ENCODE data around the gene EN2.

EN2 gene

GRCh38 chr7:155450970-155451801 lies 6.7 kb upstream of the EN2 start:
- Histone ChIP-seq H3K4me3 (replicated peaks; ENCODE audit: insufficient read depth, low read length) (no peak overlapping the region), H3K27ac (replicated peaks) (no peak overlapping the region), H3K27me3 (ENCODE audit: insufficient read depth, poor library complexity, severe bottlenecking) (peaks cover 95% of the 10 kb centered on the region)
- DNase-seq (ENCODE audit: low read depth in 1 of 2, low spot score in 1 of 2) = peak in 1 of 2 experiments; percentile 23
- TF ChIP-seq, protein P1, sequence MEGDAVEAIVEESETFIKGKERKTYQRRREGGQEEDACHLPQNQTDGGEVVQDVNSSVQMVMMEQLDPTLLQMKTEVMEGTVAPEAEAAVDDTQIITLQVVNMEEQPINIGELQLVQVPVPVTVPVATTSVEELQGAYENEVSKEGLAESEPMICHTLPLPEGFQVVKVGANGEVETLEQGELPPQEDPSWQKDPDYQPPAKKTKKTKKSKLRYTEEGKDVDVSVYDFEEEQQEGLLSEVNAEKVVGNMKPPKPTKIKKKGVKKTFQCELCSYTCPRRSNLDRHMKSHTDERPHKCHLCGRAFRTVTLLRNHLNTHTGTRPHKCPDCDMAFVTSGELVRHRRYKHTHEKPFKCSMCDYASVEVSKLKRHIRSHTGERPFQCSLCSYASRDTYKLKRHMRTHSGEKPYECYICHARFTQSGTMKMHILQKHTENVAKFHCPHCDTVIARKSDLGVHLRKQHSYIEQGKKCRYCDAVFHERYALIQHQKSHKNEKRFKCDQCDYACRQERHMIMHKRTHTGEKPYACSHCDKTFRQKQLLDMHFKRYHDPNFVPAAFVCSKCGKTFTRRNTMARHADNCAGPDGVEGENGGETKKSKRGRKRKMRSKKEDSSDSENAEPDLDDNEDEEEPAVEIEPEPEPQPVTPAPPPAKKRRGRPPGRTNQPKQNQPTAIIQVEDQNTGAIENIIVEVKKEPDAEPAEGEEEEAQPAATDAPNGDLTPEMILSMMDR (IDR thresholded peaks at IDR 0.05; ENCODE audit: insufficient read depth, low read length) = no peak
- TF ChIP-seq REST (IDR thresholded peaks at IDR 0.05; ENCODE audit: insufficient replicate concordance, low read depth) = no peak
- TF ChIP-seq SPI1 (IDR thresholded peaks at IDR 0.05; ENCODE audit: borderline replicate concordance, low read depth) = no peak
- TF ChIP-seq GABPA (IDR thresholded peaks at IDR 0.05; ENCODE audit: low read depth) = no peak
- TF ChIP-seq POLR2AphosphoS5 (IDR thresholded peaks at IDR 0.05; ENCODE audit: low read depth) = no peak

GRCh38 chr7:155451840-155452239 lies 6.1 kb upstream of the EN2 start:
- no peak for TF ChIP-seq POLR2AphosphoS5 (IDR thresholded peaks at IDR 0.05; ENCODE audit: low read depth)
- TF ChIP-seq, protein P1 (IDR thresholded peaks at IDR 0.05; ENCODE audit: insufficient read depth, low read length) = no peak
- no peak for TF ChIP-seq SPI1 (IDR thresholded peaks at IDR 0.05; ENCODE audit: borderline replicate concordance, low read depth)
- no peak for TF ChIP-seq GABPA (IDR thresholded peaks at IDR 0.05; ENCODE audit: low read depth)
- Histone ChIP-seq H3K27ac (replicated peaks) (no peak overlapping the region), H3K4me3 (replicated peaks; ENCODE audit: insufficient read depth, low read length) (no peak overlapping the region), H3K27me3 (ENCODE audit: insufficient read depth, poor library complexity, severe bottlenecking) (peaks cover 98% of the 10 kb centered on the region)
- DNase-seq (ENCODE audit: low read depth in 1 of 2, low spot score in 1 of 2) = no peak

DNA sequence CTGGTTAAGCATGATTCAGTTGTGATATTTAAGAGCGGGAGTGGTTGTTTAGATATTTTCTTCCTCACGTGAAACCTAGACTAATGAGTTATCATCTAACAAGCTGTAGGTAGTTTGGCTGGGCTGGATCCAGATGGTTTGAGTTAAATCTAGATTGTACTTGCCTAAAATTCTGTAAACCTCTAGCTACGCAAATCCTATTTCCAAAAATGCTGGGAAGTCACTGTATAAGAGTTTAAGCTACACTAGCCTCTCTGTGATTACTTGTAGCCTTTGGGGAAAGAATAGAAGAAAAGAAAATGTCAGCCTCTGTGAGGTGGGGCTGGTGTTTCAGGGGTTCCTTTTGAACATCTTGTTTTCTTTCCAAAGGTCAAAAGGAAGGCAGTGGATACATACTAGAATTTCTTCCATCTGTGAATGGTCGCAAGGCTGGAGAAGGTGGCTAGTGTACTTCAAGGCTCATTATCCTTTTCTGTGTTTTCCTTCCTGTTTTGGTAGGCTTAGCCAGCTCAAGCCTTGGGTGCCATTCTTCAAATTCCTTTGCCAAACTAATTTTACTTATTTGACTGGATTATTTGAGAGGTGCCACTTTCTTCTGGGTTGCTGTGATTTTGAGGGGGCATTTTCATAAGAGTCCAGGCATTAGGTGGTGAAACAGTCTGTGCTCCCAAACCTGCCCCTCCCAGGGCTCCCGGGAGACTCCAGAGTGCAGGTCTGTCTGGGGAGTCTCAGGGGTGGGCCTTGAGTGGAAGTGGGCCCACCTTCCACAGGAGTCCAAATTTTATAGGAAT lies 5.2 kb upstream of the EN2 start:
- DNase-seq (ENCODE audit: low read depth in 1 of 2, low spot score in 1 of 2) = no peak
- Histone ChIP-seq H3K27me3 (ENCODE audit: insufficient read depth, poor library complexity, severe bottlenecking) (peaks cover 94% of the 10 kb centered on the region), H3K4me3 (replicated peaks; ENCODE audit: insufficient read depth, low read length) (no peak overlapping the region), H3K27ac (replicated peaks) (no peak overlapping the region)
- TF ChIP-seq GABPA (IDR thresholded peaks at IDR 0.05; ENCODE audit: low read depth) (no peak), REST (IDR thresholded peaks at IDR 0.05; ENCODE audit: insufficient replicate concordance, low read depth) (no peak), POLR2AphosphoS5 (IDR thresholded peaks at IDR 0.05; ENCODE audit: low read depth) (no peak), SPI1 (IDR thresholded peaks at IDR 0.05; ENCODE audit: borderline replicate concordance, low read depth) (no peak)
- TF ChIP-seq, protein P1 (IDR thresholded peaks at IDR 0.05; ENCODE audit: insufficient read depth, low read length) = no peak
